Fibroblast of peridontal ligament (primary cell): ENCODE results near the gene DGKB.

Experiments used
- DNase-seq: peaks from one replicate; pipeline ENCODE4 v3.0.0-alpha.2; 2010; ENCODE audit errors: extremely low read depth

Gene DGKB

DNA sequence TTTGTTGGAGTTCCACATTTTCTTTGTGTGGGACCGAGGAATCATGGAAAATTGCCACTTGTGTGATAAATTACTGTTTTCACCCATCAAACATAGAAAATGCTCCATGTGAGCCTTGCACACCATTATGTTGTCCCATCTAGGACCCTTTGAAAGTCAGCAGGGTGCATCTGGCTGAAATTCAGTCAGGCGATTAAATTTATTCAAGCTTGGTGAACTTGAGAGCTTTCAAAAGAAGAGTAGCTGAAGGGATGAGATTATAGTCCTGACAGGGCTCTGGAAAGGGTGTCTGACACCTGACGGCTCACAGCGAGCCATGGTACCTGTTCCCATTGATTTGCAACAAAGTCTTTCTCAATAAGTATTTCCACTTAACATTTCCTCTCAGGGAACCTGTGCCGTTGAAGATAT, 513.4 kb downstream of the DGKB start:
- DNase-seq: no peak

DNA sequence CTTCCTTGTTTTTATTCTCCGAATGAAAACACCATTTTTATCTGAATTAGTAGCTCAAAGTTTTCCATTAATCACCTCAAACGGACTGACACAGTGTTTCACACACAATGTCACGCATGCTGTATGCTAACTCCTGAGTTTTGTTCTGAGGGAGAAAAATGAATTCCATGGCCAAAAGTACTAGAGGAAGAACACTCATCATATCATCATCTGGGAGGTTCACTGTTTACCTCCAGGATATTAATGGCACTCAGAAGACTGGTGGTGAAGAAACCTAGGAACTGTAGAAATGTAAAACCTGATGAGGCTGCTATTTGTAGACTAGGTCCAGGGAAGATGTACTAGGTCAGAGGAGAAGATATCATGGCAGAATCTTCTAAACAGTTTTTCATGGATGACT, 517.5 kb downstream of the DGKB start:
- DNase-seq: no peak

DNA sequence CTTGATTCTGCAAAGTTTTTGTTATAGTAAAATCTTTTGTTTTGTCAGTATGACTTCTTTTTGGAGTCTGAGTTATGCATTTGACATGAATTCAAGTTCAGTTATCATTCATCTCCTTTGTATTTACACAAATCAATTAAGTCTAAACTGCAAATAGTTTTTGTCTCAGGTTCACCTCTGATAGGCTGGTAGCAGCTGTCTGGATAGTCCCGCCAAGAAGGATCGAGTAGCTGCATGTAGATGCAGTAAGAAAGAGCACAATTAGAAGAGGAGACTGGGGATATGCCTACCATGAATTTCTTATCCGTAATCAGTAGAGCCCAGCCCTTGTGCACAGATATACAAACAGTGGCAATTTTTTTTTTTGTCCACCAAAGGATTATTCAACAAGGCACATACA, 520.6 kb downstream of the DGKB start:
- no peak for DNase-seq

DNA sequence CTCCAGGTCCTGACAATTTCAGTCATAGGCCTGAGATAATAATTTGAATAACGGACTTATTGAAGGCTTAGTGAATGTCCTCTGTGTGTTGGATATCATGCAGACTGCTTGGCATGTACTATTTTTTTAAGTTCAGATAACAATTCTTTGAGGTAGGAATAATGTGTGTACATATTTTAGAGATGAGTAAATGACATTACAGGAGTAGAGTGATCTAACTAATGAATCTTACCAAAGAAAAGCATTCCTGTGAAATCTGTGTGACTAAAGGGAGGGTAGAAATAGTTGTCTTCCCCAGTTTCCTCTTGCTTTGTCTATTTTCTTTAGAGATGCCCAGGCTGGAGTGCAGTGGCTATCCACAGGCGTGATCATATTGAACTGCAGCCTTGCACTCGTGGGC, 521.2 kb downstream of the DGKB start:
- no peak for DNase-seq

DNA sequence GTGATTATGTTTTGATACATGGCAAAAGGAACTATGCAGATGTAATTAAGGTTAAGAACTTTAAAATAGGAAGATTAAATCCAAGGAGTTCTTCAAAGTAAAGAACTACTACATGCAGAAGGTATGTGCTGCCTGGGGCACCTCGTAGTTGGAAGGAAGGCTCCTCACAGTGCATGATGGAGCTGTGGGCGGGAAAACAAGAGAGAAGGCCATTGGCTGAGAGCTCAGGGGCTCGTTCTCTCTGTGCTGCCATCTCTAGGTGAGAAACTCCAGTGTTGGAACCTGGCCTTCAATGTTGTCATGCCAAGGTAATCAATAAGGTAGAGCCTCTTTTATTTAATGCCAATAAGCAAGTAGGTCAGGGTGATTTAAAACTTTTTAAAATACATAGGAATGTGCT, 521.7 kb downstream of the DGKB start:
- DNase-seq: no peak

DNA sequence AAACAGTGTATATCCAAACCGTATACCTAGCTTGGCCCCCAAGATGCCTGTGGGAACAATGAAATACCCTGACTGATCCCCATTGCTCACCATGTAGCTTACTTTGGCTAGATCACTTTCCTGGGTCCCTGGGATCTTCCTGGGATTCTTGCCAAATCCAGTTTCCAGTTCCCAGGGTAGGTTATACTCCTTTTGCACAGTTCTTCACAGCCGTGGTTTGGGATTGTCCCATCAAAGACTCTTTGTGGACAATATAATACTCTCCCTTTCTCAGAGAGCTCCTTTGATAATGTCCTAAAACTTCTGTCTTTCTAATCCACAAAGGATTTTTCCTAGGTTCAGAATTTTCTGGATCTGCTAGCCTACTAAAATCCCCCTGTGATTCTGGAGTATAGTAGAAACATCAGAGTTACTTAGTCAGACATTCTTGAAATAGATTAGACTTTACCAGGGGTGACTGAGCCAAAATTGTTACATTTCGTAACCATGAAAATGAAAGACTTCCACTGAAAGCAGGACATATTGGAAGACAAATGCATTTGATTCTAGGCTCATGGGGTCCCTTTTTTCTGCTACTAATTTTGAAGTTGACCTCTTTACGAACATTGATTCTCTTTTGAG, 524.8 kb downstream of the DGKB start:
- peak; percentile 94 for DNase-seq

DNA sequence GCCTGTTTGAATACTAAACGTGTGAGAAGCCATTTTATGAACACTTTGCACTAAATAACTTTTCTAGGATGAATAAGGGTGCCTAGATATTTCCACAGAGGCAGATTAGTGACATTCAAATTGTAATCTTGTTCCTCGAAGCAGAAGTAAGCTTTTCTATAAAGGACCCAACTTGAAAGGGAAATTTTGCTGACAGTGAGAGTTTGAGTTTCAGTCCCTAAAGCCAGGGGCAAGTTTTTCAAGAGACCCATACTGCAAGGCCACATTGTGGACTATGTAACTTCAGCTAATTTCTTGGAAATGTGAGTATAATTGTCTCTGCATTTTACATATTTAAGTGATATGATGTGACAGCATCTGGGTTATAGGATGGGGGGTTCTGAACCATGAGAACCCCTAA, 525.8 kb downstream of the DGKB start:
- DNase-seq: no peak

DNA sequence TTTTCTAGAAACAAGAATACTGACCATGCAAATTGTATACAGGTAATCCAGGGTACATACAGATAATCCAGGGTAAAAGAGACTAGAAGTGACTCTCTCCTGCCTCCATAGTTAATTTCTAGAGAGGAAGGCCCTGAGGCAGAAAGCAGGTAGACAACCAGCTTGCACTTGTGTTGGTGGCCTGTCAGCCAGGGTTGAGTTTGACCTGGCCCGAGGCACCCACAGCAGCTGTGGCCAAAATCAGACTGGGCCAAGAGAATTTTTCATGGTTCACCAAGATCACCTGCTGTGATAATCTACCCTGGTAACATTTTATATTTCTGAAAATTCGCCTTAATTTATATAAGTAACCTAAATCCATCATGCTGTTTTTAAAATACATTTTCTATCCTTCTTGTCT, 526.6 kb downstream of the DGKB start:
- DNase-seq: no peak

DNA sequence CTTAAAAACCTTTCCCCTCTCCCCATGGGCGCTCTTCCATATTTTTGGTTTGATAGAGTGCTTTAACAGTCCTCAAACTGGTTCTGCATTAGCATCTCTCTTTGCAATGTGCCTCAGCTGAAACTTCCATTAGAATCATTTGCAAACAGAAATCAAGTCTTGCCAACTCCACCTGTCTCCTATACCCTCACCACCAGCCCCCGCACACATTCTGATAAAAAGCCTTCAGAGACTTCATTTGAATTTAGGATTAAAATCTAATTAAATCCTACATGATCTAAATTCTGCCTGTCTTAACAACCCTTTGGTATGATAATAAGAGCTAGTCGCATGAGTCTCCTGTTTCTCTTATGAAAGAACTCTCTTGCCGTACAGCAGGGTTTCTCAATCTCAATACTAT, 528.2 kb downstream of the DGKB start:
- DNase-seq: no peak

DNA sequence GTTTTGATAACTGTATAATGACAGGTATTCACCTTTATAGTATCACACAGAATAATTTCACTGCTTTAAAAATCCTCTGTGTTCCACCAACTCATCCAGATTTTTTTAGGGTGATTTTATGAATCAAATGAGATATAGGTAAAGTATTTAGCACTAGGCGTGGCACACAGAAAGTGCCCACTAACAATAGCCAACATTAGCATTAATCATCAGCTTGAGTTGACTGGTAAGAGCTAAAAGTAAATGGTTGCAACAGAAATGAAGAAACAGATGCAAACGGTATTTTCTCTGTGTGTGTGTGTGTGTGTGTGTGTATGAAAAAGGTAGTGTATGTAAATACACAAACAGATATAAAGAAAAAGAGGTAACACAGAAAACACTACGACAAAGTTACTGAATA, 534.3 kb downstream of the DGKB start:
- DNase-seq: no peak

DNA sequence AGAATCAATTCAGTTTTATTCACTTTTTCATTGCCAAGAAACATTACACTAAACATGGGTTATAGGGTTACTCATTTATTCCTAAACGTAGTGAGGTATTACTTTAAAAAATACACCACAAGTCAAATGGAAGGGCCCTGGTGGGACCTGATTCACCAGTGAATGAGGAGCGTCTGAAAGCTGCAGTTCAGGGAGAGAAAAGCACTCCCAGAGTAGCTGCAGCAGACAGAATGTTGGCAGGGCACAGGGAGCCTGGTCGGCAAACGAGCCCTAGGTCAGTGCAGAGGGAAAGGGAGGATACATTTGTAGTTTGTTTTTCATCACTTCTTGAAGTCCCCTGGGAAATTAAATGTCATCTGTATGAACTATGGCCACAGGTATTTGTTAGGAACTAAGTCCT, 551.4 kb downstream of the DGKB start:
- peak; percentile 18 for DNase-seq

DNA sequence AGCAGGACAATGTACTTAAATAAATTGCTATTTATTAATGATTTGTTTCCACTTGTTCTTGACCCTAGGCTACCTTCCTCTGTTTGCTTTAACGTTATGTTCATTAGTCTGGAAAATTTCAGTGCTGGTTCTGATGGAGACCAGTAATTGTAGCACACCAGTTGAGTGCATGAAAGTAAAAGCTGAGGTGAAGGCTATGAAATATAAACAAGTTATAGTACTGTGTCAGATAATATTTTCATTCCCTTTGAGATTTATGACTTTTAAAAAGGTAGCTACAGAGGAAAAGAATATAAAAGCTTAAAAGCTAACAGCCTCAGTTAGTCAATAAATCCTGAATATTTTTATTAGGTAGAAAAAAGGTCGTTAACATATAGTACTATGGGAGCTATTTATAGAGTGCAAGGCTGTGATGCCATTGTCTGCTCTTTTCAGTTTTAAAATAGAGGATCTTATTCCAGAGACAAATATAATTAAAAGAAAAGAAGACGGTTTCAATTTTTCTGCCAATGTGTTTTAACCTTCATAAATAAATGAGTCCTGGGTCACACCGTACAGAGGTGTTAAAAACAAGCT, 561.3 kb downstream of the DGKB start:
- DNase-seq: no peak

DNA sequence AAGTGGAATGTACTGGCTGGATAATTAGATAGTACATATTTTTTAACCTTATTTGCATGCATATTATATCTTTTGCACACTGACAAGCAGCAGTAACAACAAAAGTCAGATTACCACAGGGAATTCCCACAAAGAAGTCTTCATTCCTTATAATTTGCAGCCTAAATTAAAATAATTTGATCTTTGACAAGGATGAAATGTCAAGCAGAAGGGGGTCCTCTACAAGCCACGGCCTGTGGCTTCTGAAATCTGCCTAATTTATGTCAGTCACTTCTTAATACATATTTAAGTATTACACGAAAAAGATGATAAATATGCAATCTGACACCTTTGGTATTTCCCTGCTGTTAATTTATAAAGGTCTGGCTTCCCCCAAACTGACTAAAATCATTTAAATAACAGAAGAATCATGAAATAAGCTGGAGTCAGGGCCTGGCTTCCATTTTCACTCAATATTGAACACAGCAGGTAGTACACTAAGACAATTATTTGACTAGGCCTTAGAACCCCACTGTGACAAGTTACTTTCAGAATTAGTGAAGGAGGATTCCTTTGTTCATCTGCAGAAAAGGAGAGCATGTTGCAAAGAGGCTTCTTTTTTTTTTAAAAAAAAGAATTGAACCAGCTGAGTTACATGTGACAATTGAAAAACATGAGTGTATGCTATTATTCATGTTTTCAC, 562.0 kb downstream of the DGKB start:
- no peak for DNase-seq

DNA sequence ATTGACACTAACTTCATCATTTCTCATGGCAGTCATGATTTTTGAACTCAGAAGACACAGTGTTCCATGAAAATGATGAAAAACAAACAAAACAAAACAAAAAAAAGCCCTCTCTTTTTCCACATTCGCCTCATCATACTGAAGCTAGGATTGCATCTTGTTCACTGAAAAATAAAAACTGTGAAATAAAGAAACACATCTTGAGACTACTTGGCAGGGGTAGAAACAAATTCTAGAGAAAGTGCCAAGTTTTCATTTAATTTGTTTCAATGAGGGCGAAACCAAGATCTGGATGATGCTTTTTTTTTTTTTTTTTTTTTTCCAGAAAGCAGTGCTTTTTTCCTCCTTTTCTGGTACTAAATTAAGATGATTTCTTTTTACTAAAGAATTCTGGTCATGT, 562.7 kb downstream of the DGKB start:
- no peak for DNase-seq

DNA sequence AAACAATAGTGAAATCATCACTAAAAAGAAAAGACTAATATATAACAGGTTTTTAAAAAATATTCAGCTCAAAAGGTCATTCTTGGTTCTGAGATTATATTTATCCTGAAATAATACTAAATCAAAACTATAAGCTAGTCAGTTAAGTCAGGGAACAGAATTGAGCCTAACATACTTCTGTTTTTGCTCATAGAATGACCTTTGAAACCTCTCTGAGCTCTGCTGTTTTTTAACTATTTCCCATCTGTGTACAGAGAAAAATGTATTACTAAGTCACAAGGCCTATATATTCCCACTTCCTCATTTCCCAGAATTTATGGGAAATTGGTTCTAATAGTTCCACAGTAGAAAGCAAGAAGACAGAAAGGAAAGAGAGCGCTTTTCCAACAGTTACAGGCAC, 566.3 kb downstream of the DGKB start:
- DNase-seq: peak; percentile 3

DNA sequence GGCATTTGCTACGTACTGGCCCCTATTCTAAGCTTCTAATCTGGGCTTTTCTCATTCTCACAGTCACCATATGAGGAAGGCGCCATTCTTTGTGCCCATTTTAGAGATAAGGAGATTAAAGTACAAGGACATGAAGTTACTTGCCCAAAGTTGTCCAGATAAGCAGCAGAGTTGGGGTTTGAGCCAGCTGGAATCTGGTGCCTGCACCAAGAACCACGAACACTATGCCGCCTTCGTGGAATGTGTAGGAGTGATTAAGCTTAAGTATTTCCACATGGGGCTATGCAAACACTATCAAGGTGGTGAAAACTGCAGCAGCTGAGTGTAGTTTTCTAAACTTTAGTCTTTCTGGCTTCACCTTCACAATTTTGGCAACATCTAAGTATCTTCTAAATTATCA, 570.4 kb downstream of the DGKB start:
- DNase-seq: peak; percentile 61

DNA sequence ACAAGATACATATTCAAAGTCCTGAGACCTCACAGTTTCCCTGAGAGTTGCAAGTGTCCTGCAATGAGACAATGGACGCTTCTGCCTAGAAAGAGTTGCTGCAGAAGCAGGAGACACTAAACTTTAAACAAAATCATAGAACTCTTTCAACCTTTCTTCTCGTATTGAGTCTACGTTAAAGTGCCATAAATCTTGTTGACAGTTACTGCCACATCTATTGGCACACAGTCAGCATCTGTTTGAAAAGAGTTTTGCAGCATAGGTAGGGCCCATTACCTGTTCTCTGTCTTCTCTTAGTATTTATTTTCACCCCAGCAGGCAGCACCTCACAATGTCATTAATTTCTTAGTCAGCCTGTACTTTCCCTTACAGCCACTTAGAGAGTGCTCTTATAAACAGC, 577.8 kb downstream of the DGKB start:
- DNase-seq: no peak

DNA sequence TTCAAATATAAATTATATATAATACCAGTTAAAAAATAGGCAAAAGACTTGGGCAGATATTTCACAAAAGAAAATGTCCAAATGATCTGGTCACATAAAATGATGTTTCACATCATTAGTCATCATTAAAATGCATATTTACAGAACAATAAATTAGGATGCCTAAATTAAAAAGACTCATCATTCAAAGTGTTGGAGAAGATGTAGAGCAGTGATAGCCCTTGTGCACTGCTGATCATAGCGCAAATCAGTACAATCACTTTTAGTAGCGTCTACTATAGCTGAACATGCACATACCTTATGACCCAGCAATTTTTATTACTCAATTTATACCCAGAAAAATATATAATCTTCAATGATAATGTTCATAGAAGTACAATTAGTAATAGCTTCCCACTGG, 579.8 kb downstream of the DGKB start:
- no peak for DNase-seq

DNA sequence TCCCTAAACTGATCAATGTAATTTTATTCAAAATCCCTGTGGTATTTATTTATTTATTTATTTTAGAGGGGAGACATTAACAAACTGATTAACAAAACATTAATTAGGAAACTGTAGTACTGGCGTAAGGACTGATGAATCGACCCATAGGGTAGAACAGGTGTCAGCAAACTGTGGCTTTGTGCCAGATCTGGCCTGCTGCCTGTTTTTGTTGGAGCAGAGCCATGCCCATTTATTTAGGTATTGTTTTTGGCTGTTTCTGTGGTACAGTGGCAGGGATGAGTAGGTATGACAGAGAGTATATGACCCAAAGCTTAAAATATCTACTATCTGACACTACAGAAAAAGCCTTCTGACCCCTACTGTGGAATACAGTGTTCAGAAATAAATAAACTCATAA, 580.6 kb downstream of the DGKB start:
- no peak for DNase-seq

DNA sequence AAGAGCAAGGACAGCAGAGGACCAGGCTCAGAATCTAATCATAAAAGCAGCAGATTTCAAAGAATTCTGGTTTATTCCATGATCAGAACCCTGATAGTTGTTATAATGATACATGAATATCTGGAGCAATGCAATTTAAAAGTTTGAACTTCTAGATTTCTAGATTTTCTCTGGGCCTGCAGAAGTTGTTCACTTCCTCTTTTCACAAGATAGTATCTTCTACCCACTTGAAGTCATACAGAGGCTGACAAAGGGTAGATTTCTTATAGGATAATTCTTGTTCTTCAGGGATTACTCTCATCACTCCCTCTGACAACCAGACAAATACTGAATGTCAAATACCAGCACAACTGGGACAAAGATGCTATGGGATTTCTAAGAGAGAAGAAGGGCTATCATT, 593.1 kb downstream of the DGKB start:
- no peak for DNase-seq

DNA sequence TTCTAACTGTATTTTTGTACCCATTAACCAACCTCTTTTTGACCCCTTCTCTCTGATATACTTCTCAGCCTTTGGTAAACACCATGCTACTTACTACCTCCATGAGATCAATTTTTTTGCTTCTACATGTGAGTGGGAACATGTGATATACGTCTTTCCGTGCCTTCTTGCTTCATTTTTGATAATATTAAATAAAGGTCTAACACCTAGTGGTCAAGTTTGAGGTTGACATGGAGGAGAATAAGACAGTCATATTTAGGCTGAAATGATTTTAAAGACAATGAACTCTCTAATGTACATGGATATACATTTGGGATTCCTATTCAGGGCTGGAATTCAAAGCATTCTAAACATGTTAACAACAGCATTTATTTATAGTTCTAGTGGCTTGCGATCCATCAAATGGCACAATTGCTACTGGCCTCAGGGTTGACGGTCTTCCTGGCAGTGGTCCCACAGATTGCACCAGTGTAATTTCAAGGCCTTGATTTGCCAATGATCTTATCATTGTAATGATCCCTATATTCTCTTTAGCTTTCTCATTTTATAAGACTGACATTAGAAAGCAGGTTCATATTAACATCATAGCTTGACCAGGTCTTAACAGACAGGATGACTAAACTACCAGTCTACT, 597.2 kb downstream of the DGKB start:
- DNase-seq: peak; percentile 8

DNA sequence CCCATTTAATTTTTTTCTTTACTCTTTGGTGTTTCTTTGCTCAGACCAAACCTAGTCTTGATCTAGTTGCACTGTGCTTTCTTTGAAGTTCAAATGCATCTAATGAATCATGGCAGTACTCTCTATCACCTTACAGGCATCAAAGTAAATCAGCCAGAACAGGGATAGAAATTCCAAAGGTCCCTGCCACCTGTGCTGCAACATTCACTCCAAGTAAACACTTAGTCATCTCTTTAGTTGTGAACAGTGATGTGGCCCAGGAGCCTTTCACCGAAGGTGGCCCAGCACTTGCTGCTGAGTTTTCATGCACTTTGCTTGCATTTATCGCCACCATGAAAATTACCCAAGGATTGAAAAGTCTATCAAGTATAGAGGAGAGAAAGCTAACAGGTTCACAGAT, 599.0 kb downstream of the DGKB start:
- DNase-seq: no peak

DNA sequence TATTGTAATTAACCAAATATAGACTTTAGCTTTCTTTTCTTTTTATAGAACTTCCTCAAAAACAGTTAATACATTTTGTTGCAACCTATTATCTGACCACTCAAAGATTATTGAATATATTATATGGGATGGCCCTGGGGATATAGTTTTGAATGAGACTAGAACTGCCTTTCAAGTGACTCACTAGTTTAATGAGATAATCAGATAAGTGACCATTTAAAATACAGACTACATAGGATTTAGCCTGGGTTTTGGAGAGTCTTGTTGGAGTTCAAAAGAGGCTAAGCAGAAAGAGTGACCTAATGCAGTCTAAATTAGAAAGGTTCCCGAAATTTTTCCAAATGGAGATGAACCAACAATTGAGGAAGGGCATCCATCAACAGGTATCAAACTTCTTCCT, 607.9 kb downstream of the DGKB start:
- no peak for DNase-seq
